CD4-positive, CD25-positive, alpha-beta regulatory T cell (primary cell): ENCODE measurements around the gene C12orf76. TPM values are rescaled to one million over a fixed set of nuclear protein-coding genes. Genes with fewer than 3 reads are reported as not detected.

Experiments
- ATAC-seq, 2 donors: fragments of 150-1000 bp; cut with Tn5 transposase; one replicate each; pipeline ENCODE4 v1.10.0; 2021; ENCODE audit warnings: low read depth in 2 of 2, moderate number of reproducible peaks in 2 of 2, moderate library complexity in 1 of 2
- DNase-seq, 3 donors: peaks; one replicate each; pipeline versions ENCODE4 v3.0.0 to v3.0.0-alpha.2; 2012 to 2022; ENCODE audit warnings: mixed read lengths in 1 of 3
- H3K27ac ChIP-seq: one replicate; pipeline ENCODE4 v1.7.0; 2013; ENCODE audit warnings: mild to moderate bottlenecking, low read length; ENCODE audit not compliant: insufficient read depth, poor library complexity, severe bottlenecking
- H3K27me3 ChIP-seq: one replicate; pipeline ENCODE4 v1.7.0; 2013; ENCODE audit warnings: low read length; ENCODE audit not compliant: control insufficient read depth, insufficient read depth
- H3K36me3 ChIP-seq: one replicate; pipeline ENCODE4 v1.7.0; 2013; ENCODE audit warnings: mild to moderate bottlenecking, low read length, moderate library complexity; ENCODE audit not compliant: control insufficient read depth, insufficient read depth
- H3K4me1 ChIP-seq: 2 replicates; pipeline ENCODE4 v1.7.0; 2013; ENCODE audit warnings: mild to moderate bottlenecking, low read length; ENCODE audit not compliant: insufficient read depth, control insufficient read depth, poor library complexity, severe bottlenecking
- H3K4me3 ChIP-seq: one replicate; pipeline ENCODE4 v1.7.0; 2013; ENCODE audit warnings: low read depth, mild to moderate bottlenecking, low read length, moderate library complexity
- H3K9me3 ChIP-seq, 2 experiments: 1 replicate in 1 of 2; 2 replicates in 1 of 2; pipeline ENCODE4 v1.7.0; 2013; ENCODE audit warnings: low read length in 2 of 2, mild to moderate bottlenecking in 1 of 2, moderate library complexity in 1 of 2; ENCODE audit not compliant: control insufficient read depth in 2 of 2
- H3K27ac Mint-ChIP-seq, 3 donors: one replicate each; pipeline ENCODE4 v1.8.0; 2020 to 2022; ENCODE audit warnings: mild to moderate bottlenecking in 3 of 3, mixed read lengths in 3 of 3, moderate library complexity in 2 of 3
- H3K27me3 Mint-ChIP-seq: one replicate; pipeline ENCODE4 v1.8.0; 2022; ENCODE audit warnings: mild to moderate bottlenecking, mixed read lengths
- H3K36me3 Mint-ChIP-seq: one replicate; pipeline ENCODE4 v1.8.0; 2020; ENCODE audit warnings: mixed read lengths
- H3K4me1 Mint-ChIP-seq, 4 donors: one replicate each; pipeline ENCODE4 v1.8.0; 2020 to 2022; ENCODE audit warnings: mixed read lengths in 4 of 4, mild to moderate bottlenecking in 1 of 4
- H3K4me3 Mint-ChIP-seq, 4 donors: one replicate each; pipeline ENCODE4 v1.8.0; 2020 to 2022; ENCODE audit warnings: mild to moderate bottlenecking in 4 of 4, mixed read lengths in 4 of 4, moderate library complexity in 3 of 4
- H3K9me3 Mint-ChIP-seq, 7 donors: one replicate each; pipeline ENCODE4 v1.8.0; 2020 to 2022; ENCODE audit warnings: mixed read lengths in 7 of 7, mild to moderate bottlenecking in 3 of 7, moderate library complexity in 2 of 7
- polyA plus RNA-seq, 4 donors: library from polyadenylated mRNA; unstranded; fragments of 300-500 nt; fragmentation: Illumina TruSeq; gene quantifications; one replicate each; pipeline ENCODE4 v1.2.3, GENCODE V29; 2021
- total RNA-seq: library from RNA; stranded (reverse); gene quantifications from one replicate; pipeline ENCODE4 v1.2.3, GENCODE V29; 2022

The C12orf76 gene
- total and polyA plus RNA-seq, 5 donors from 2014 or later = 13.5 to 22.6 (median 17.5) TPM

GRCh38 chr12:109996483-109996853 lies 51.9 kb downstream of the C12orf76 start:
- DNase-seq (no peak), ATAC-seq (no peak)
- no peaks in the 10 kb centered on the region for H3K9me3 ChIP-seq
- H3K4me3 ChIP-seq = peak overlapping the region; percentile 94
- Mint-ChIP-seq H3K4me1 (peaks cover 28 to 80% (median 52%) of the 10 kb centered on the region in 4 donors), H3K36me3 (peaks cover 3% of the 10 kb centered on the region), H3K9me3 (no peaks in the 10 kb centered on the region), H3K4me3 (peak overlapping the region; percentile 84 to 97 (median 92)), H3K27me3 (no peaks in the 10 kb centered on the region), H3K27ac (peak overlapping the region; percentile 89 to 96 (median 93))
- peak overlapping the region; percentile 88 for H3K27ac ChIP-seq
- no peaks in the 10 kb centered on the region for H3K27me3 ChIP-seq
- peaks cover 5% of the 10 kb centered on the region for H3K36me3 ChIP-seq
- H3K4me1 ChIP-seq = peaks cover 55% of the 10 kb centered on the region

GRCh38 chr12:109995686-109996482 lies 52.4 kb downstream of the C12orf76 start, which contains the start of gene GIT2:
Gene GIT2 (minus strand): TSS chr12:109996368. CDS start chr12:109996224, 144 bp downstream.
- DNase-seq = peak; percentile 92 to 98 (median 93)
- Histone ChIP-seq H3K36me3 (peaks cover 9% of the 10 kb centered on the region), H3K9me3 (no peaks in the 10 kb centered on the region), H3K4me1 (peaks cover 49% of the 10 kb centered on the region), H3K27me3 (no peaks in the 10 kb centered on the region), H3K27ac (peak within 1 kb of the TSS; percentile 88), H3K4me3 (peak within 1 kb of the TSS; percentile 99)
- ATAC-seq = peak; percentile 78
- Mint-ChIP-seq H3K4me3 (peak within 1 kb of the TSS; percentile 93 to 99 (median 98)), H3K9me3 (no peaks in the 10 kb centered on the region), H3K27me3 (no peaks in the 10 kb centered on the region), H3K36me3 (peaks cover 7% of the 10 kb centered on the region), H3K27ac (peak within 1 kb of the TSS; percentile 96 to 97 (median 96)), H3K4me1 (peaks cover 28 to 79% (median 54%) of the 10 kb centered on the region in 4 donors)

- no peak for ATAC-seq
- H3K27ac Mint-ChIP-seq = peak overlapping the region; percentile 96 to 97 (median 96)
- peak overlapping the region; percentile 93 to 98 (median 98) for H3K4me3 Mint-ChIP-seq
- Histone ChIP-seq H3K4me3 (peak overlapping the region; percentile 99), H3K27ac (peak overlapping the region; percentile 88), H3K36me3 (peaks cover 15% of the 10 kb centered on the region), H3K27me3 (no peaks in the 10 kb centered on the region), H3K9me3 (no peaks in the 10 kb centered on the region), H3K4me1 (peaks cover 46% of the 10 kb centered on the region)
- no peak for DNase-seq
- H3K9me3 Mint-ChIP-seq = no peaks in the 10 kb centered on the region
- no peaks in the 10 kb centered on the region for H3K27me3 Mint-ChIP-seq
- peaks cover 27 to 79% (median 51%) of the 10 kb centered on the region in 4 donors for H3K4me1 Mint-ChIP-seq
- H3K36me3 Mint-ChIP-seq = peaks cover 11% of the 10 kb centered on the region
Observed at GRCh38 chr12:109995361-109995685, 53.0 kb downstream of the C12orf76 start.

- ATAC-seq = peak in 1 of 2 donors; percentile 19
- DNase-seq = peak in 1 of 3 donors; percentile 57
Observed at GRCh38 chr12:109994401-109995175, 53.7 kb downstream of the C12orf76 start.

GRCh38 chr12:109993091-109993490 lies 55.2 kb downstream of the C12orf76 start:
- H3K9me3 Mint-ChIP-seq = no peaks in the 10 kb centered on the region
- H3K36me3 Mint-ChIP-seq = peaks cover 23% of the 10 kb centered on the region
- ATAC-seq (no peak), DNase-seq (no peak)
- H3K27me3 Mint-ChIP-seq = no peaks in the 10 kb centered on the region
- H3K27me3 ChIP-seq = no peaks in the 10 kb centered on the region
- H3K27ac Mint-ChIP-seq = peak overlapping the region in 2 of 3 donors; percentile 45 to 74
- peak overlapping the region; percentile 30 for H3K27ac ChIP-seq
- H3K4me1 ChIP-seq = peaks cover 37% of the 10 kb centered on the region
- H3K4me3 Mint-ChIP-seq = peak overlapping the region in 3 of 4 donors; percentile 16 to 97 (median 66)
- peaks cover 26 to 76% (median 51%) of the 10 kb centered on the region in 4 donors for H3K4me1 Mint-ChIP-seq
- H3K36me3 ChIP-seq = peaks cover 37% of the 10 kb centered on the region
- no peaks in the 10 kb centered on the region for H3K9me3 ChIP-seq
- H3K4me3 ChIP-seq = peak overlapping the region; percentile 99

More at GRCh38 chr12:109994401-109995175, 53.7 kb downstream of the C12orf76 start:
- Histone ChIP-seq H3K27ac (peak overlapping the region; percentile 88), H3K36me3 (peaks cover 22% of the 10 kb centered on the region), H3K4me3 (peak overlapping the region; percentile 99), H3K27me3 (no peaks in the 10 kb centered on the region), H3K4me1 (peaks cover 45% of the 10 kb centered on the region), H3K9me3 (no peaks in the 10 kb centered on the region)
- Mint-ChIP-seq H3K27me3 (no peaks in the 10 kb centered on the region), H3K4me3 (peak overlapping the region; percentile 93 to 98 (median 98)), H3K27ac (peak overlapping the region; percentile 96 to 97 (median 96)), H3K4me1 (peaks cover 27 to 79% (median 51%) of the 10 kb centered on the region in 4 donors), H3K36me3 (peaks cover 15% of the 10 kb centered on the region), H3K9me3 (no peaks in the 10 kb centered on the region)

- peak overlapping the region in 1 of 3 donors; percentile 22 for H3K27ac Mint-ChIP-seq
- H3K4me3 Mint-ChIP-seq = peak overlapping the region in 2 of 4 donors; percentile 0 to 48
- H3K36me3 Mint-ChIP-seq = peaks cover 28% of the 10 kb centered on the region
- peaks cover 17 to 67% (median 49%) of the 10 kb centered on the region in 4 donors for H3K4me1 Mint-ChIP-seq
- Histone ChIP-seq H3K27ac (no peak overlapping the region), H3K9me3 (no peaks in the 10 kb centered on the region), H3K27me3 (no peaks in the 10 kb centered on the region), H3K4me3 (no peak overlapping the region), H3K4me1 (peaks cover 34% of the 10 kb centered on the region), H3K36me3 (peaks cover 45% of the 10 kb centered on the region)
- H3K27me3 Mint-ChIP-seq = no peaks in the 10 kb centered on the region
- DNase-seq = no peak
- no peaks in the 10 kb centered on the region for H3K9me3 Mint-ChIP-seq
- ATAC-seq = no peak
Observed at GRCh38 chr12:109991586-109991985, 56.7 kb downstream of the C12orf76 start.
